HEK293 (cell line): ENCODE measurements around the gene C1orf141.

ENCODE experiments used
- BCL11B ChIP-seq: fragments of 450-650 bp; formaldehyde crosslinking; IDR thresholded peaks from 2 replicates; pipeline ENCODE4 v1.5.1; 2016; ENCODE audit warnings: low read depth, missing biosample characterization, missing genetic modification characterization
- GLIS1 ChIP-seq: fragments of 450-650 bp; formaldehyde crosslinking; IDR thresholded peaks from 2 replicates; pipeline ENCODE4 v1.5.1; 2016; ENCODE audit warnings: missing biosample characterization, missing genetic modification characterization
- GLIS2 ChIP-seq: fragments of 450-650 bp; formaldehyde crosslinking; IDR thresholded peaks from 2 replicates; pipeline ENCODE4 v1.5.1; 2016; ENCODE audit warnings: missing biosample characterization, missing genetic modification characterization
- HOXC10 ChIP-seq: sonication (generic); formaldehyde crosslinking; IDR thresholded peaks from 2 replicates; pipeline ENCODE4 v1.8.1; 2023; ENCODE audit warnings: mild to moderate bottlenecking, missing genetic modification reagents
- HOXD13 ChIP-seq: sonication (generic); formaldehyde crosslinking; IDR thresholded peaks from 2 replicates; pipeline ENCODE4 v1.8.0; 2022; ENCODE audit warnings: missing genetic modification reagents, borderline replicate concordance
- KLF17 ChIP-seq: fragments of 450-650 bp; formaldehyde crosslinking; IDR thresholded peaks from 2 replicates; pipeline ENCODE4 v1.5.1; 2016; ENCODE audit warnings: missing biosample characterization, missing genetic modification characterization
- ZBTB10 ChIP-seq: fragments of 450-650 bp; formaldehyde crosslinking; IDR thresholded peaks from 2 replicates; pipeline ENCODE4 v1.5.1; 2016; ENCODE audit warnings: missing biosample characterization, missing genetic modification characterization
- ZBTB7A ChIP-seq: fragments of 450-650 bp; formaldehyde crosslinking; IDR thresholded peaks from 2 replicates; pipeline ENCODE4 v1.5.1; 2016; ENCODE audit warnings: low read depth, missing biosample characterization, missing genetic modification characterization
- ZFP3 ChIP-seq: fragments of 450-650 bp; formaldehyde crosslinking; IDR thresholded peaks from 2 replicates; pipeline ENCODE4 v1.5.1; 2016; ENCODE audit warnings: low read depth, missing biosample characterization, missing genetic modification characterization
- ZNF174 ChIP-seq: fragments of 450-650 bp; formaldehyde crosslinking; IDR thresholded peaks from 2 replicates; pipeline ENCODE4 v1.5.0; 2017; ENCODE audit warnings: missing biosample characterization, mild to moderate bottlenecking, missing genetic modification characterization
- ZNF274 ChIP-seq, 2 experiments: fragments of 200-500 bp in 1 of 2; fragments of 450-650 bp in 1 of 2; sonication (Bioruptor generic) in 1 of 2; formaldehyde crosslinking in 1 of 2; IDR thresholded peaks; 2 replicates each; pipeline versions ENCODE4 v1.5.1 to v1.6.1; 2014 to 2016; ENCODE audit warnings: borderline replicate concordance in 1 of 2, inconsistent platforms in 1 of 2, low read length in 1 of 2, missing biosample characterization in 1 of 2, missing genetic modification characterization in 1 of 2
- ZNF292 ChIP-seq: fragments of 450-650 bp; formaldehyde crosslinking; IDR thresholded peaks from 2 replicates; pipeline ENCODE4 v1.5.1; 2016; ENCODE audit warnings: low read depth, missing biosample characterization, missing genetic modification characterization, borderline replicate concordance
- ZNF366 ChIP-seq: fragments of 450-650 bp; formaldehyde crosslinking; conservative IDR thresholded peaks from 2 replicates; pipeline ENCODE4 v1.5.1; 2016; ENCODE audit warnings: missing biosample characterization, missing genetic modification characterization
- ZNF391 ChIP-seq: fragments of 450-650 bp; formaldehyde crosslinking; IDR thresholded peaks from 2 replicates; pipeline ENCODE4 v1.5.1; 2016; ENCODE audit warnings: low read depth, missing biosample characterization, missing genetic modification characterization, borderline replicate concordance
- ZNF449 ChIP-seq: fragments of 450-650 bp; formaldehyde crosslinking; IDR thresholded peaks from 2 replicates; pipeline ENCODE4 v1.5.1; 2017; ENCODE audit warnings: missing biosample characterization, mild to moderate bottlenecking, missing genetic modification characterization, moderate library complexity
- ZNF48 ChIP-seq: fragments of 450-650 bp; formaldehyde crosslinking; IDR thresholded peaks from 2 replicates; pipeline ENCODE4 v1.5.1; 2016; ENCODE audit warnings: missing biosample characterization, missing genetic modification characterization
- ZNF510 ChIP-seq: fragments of 450-650 bp; formaldehyde crosslinking; IDR thresholded peaks from 2 replicates; pipeline ENCODE4 v1.5.1; 2018; ENCODE audit warnings: mild to moderate bottlenecking, missing genetic modification characterization, missing biosample characterization; ENCODE audit not compliant: insufficient replicate concordance
- ZNF621 ChIP-seq: fragments of 450-650 bp; formaldehyde crosslinking; IDR thresholded peaks from 2 replicates; pipeline ENCODE4 v1.5.1; 2017; ENCODE audit warnings: missing biosample characterization, missing genetic modification characterization
- ZNF658 ChIP-seq: fragments of 450-650 bp; formaldehyde crosslinking; IDR thresholded peaks from 2 replicates; pipeline ENCODE4; 2016; ENCODE audit warnings: missing biosample characterization, missing genetic modification characterization
- ZNF660 ChIP-seq: fragments of 450-650 bp; IDR thresholded peaks from 2 replicates; pipeline ENCODE4 v1.5.1; 2018; ENCODE audit warnings: missing biosample characterization, mild to moderate bottlenecking, missing genetic modification characterization
- ZNF664 ChIP-seq: fragments of 450-650 bp; formaldehyde crosslinking; IDR thresholded peaks from 2 replicates; pipeline ENCODE4 v1.5.1; 2016; ENCODE audit warnings: missing biosample characterization, missing genetic modification characterization
- ZNF747 ChIP-seq: fragments of 450-650 bp; formaldehyde crosslinking; IDR thresholded peaks from 2 replicates; pipeline ENCODE4 v1.5.1; 2016; ENCODE audit warnings: missing biosample characterization, missing genetic modification characterization
- ZNF830 ChIP-seq: fragments of 450-650 bp; IDR thresholded peaks from 2 replicates; pipeline ENCODE4 v1.5.0; 2018; ENCODE audit warnings: missing biosample characterization, missing genetic modification characterization, low read depth, mild to moderate bottlenecking, moderate library complexity
- ZNF837 ChIP-seq: fragments of 450-650 bp; formaldehyde crosslinking; IDR thresholded peaks from 2 replicates; pipeline ENCODE4 v1.5.1; 2016; ENCODE audit warnings: missing biosample characterization, missing genetic modification characterization
- TF ChIP-seq, protein P1 (sequence below): fragments of 450-650 bp; formaldehyde crosslinking; IDR thresholded peaks from 2 replicates; pipeline ENCODE4 v1.5.1; 2016; ENCODE audit warnings: missing biosample characterization, missing genetic modification characterization
- TF ChIP-seq, protein P2 (sequence below): fragments of 450-650 bp; formaldehyde crosslinking; IDR thresholded peaks from 2 replicates; pipeline ENCODE4 v1.5.1; 2017; ENCODE audit warnings: missing biosample characterization, missing genetic modification characterization
- TF ChIP-seq, protein P3 (sequence below): fragments of 450-650 bp; formaldehyde crosslinking; IDR thresholded peaks from 2 replicates; pipeline ENCODE4 v1.5.1; 2016; ENCODE audit warnings: missing biosample characterization, missing genetic modification characterization
- TF ChIP-seq, protein P4 (sequence below): fragments of 450-650 bp; formaldehyde crosslinking; IDR thresholded peaks from 2 replicates; pipeline ENCODE4 v1.5.1; 2016; ENCODE audit warnings: missing biosample characterization, missing genetic modification characterization

C1orf141 gene

DNA sequence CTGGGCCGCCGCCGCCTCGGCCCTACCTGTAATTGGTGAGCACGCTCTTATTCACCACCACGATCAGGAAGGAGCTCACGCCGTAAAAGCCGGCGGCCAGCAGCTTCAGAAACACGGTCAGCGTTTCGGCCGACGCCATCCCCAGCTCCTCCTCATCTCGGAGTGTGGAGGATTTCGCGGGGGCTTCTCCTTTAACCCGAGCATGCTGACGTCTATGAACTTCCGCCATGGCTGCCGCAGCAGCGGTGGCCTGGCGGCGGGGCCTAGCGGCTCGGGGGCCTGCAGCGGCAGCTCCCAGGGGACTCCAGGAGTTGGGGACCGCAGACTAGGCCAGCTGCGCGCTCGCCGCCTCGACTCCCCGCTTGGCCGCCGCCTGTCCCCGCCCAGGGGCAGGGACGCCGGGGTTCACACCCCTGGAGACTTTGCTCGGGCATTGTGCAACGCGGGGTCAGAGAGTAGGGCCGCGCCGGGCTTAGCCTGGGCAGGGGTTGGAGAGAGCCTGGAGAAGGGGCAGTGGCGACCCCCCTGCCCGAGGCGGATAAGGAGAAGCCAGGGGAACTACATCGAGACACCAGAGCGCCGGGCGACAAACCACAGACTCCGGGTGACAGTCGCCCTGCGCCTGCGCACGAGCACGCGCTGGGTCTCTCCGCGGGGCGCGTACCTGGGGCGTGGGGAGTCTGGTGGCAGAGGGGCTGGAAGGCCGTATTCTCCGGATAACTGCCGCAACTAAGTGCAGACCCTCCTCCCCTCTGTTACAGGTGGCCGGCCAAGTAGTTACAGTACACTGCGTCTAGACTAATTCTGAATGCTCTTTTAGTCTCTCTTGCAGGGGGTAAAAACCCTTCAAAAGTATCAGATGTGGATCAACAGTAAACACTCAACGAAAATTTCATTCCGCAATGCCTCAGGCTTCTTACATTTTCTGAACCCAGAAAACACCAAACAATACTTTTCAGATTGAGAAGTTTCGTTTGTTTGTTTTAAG lies 80.7 kb downstream of the C1orf141 start, which contains the start of gene SLC35D1 (continued):
- TF ChIP-seq ZNF660 (tag by site-specific recombination) (peak; percentile 74; the same call in 1 of the 2 replicates), ZNF366 (no peak), ZNF174 (no peak), GLIS2 (tag by site-specific recombination) (peak; percentile 84), ZFP3 (no peak), HOXC10 (no peak), ZNF664 (tag by site-specific recombination) (no peak), ZNF391 (tag by site-specific recombination) (no peak), ZNF658 (tag by site-specific recombination) (no peak), ZNF510 (no peak), KLF17 (tag by site-specific recombination) (peak; percentile 67; the same call in 1 of the 2 replicates), ZNF837 (no peak), GLIS1 (peak; percentile 36; the same call in 1 of the 2 replicates), ZNF621 (tag by site-specific recombination) (no peak), ZNF48 (tag by site-specific recombination) (no peak), ZNF830 (tag by site-specific recombination) (no peak), ZNF274 (IDR thresholded peaks at IDR 0.05; ENCODE audit: low read length) (no peak), ZNF274 (tag by site-specific recombination; IDR thresholded peaks at IDR 0.05; ENCODE audit: borderline replicate concordance) (no peak), BCL11B (tag by site-specific recombination) (no peak), ZNF292 (tag by site-specific recombination) (no peak), ZNF449 (tag by site-specific recombination) (no peak; the same call in 1 of the 2 replicates), HOXD13 (CRISPR knock-in tag) (no peak), ZBTB10 (tag by site-specific recombination) (peak; percentile 92), ZNF747 (tag by site-specific recombination) (no peak), ZBTB7A (tag by site-specific recombination) (no peak; the same call in 1 of the 2 replicates)
- TF ChIP-seq, protein P1, sequence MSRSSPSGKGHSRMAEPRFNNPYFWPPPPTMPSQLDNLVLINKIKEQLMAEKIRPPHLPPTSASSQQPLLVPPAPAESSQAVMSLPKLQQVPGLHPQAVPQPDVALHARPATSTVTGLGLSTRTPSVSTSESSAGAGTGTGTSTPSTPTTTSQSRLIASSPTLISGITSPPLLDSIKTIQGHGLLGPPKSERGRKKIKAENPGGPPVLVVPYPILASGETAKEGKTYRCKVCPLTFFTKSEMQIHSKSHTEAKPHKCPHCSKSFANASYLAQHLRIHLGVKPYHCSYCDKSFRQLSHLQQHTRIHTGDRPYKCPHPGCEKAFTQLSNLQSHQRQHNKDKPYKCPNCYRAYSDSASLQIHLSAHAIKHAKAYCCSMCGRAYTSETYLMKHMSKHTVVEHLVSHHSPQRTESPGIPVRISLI (tag by site-specific recombination): no peak
- TF ChIP-seq, protein P2, sequence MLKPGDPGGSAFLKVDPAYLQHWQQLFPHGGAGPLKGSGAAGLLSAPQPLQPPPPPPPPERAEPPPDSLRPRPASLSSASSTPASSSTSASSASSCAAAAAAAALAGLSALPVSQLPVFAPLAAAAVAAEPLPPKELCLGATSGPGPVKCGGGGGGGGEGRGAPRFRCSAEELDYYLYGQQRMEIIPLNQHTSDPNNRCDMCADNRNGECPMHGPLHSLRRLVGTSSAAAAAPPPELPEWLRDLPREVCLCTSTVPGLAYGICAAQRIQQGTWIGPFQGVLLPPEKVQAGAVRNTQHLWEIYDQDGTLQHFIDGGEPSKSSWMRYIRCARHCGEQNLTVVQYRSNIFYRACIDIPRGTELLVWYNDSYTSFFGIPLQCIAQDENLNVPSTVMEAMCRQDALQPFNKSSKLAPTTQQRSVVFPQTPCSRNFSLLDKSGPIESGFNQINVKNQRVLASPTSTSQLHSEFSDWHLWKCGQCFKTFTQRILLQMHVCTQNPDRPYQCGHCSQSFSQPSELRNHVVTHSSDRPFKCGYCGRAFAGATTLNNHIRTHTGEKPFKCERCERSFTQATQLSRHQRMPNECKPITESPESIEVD (tag by site-specific recombination): no peak; the same call in 1 of the 2 replicates
- TF ChIP-seq, protein P3, sequence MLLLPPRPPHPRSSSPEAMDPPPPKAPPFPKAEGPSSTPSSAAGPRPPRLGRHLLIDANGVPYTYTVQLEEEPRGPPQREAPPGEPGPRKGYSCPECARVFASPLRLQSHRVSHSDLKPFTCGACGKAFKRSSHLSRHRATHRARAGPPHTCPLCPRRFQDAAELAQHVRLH (tag by site-specific recombination): no peak
- TF ChIP-seq, protein P4, sequence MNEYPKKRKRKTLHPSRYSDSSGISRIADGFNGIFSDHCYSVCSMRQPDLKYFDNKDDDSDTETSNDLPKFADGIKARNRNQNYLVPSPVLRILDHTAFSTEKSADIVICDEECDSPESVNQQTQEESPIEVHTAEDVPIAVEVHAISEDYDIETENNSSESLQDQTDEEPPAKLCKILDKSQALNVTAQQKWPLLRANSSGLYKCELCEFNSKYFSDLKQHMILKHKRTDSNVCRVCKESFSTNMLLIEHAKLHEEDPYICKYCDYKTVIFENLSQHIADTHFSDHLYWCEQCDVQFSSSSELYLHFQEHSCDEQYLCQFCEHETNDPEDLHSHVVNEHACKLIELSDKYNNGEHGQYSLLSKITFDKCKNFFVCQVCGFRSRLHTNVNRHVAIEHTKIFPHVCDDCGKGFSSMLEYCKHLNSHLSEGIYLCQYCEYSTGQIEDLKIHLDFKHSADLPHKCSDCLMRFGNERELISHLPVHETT: no peak
